ENCODE results near the gene DSTYK.
"Not testable (repeated sequence)": the region's sequence is repeated elsewhere in the genome, so short reads cannot be mapped to it uniquely, and the experiment has no call there.

Gene DSTYK

DNA sequence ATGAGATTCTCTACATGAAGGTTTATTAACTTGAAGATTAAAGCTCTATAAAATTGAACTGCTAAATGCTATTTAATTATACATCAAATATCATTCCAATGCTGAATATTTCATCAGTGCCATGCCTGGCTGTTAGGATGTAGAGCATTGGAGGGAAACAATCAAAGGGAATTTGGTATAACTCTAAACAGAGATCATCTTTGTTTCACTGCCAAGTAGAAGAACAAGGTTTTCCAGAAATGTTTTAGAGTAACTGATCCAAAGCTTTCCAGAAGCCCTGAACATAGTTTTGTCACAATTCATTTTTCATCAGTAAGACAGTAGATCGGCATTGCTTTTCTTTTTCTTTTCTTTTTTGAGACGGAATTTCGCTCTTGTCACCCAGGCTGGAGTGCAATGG lies 5.9 kb upstream of the DSTYK start:
- DNase-seq (ENCODE audit: low spot score) = no peak

DNA sequence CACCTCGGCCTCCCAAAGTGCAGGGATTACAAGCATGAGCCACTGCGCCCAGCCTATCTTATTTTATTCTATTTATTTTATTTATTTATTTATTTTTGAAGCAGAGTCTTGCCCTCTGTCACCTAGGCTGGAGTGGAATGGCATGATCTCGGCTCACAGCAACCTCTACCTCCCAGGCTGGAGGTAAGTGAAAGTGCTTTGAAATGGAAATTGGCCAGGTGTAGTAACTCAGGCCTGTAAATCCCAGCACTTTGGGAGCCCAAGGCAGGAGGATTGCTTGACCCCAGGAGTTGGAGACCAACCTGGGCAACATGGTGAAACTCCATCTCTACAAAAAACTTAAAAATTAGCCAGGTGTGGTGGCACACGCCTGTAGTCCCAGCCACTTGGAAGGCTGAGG lies 5.1 kb upstream of the DSTYK start:
- DNase-seq (ENCODE audit: low spot score) = no peak

DNA sequence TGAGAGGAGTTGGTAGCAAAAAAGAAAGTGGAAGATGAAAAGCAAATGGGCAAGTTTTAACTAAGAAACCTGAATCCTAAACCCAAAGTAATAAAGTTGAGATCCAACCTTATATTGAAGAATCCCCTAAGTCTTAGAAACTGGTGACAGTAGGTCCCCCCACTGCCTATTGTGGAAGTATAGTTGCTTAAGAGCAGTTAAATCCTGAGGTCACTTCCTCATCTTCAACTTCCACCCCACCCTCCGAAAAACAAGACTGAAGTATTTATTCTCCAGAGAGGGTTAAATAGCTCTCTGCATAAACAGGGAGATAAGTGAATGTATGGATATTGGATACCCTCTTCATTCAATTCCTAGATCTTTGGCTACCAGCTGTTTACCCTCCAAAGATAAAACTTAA lies 3.3 kb upstream of the DSTYK start:
- no peak for DNase-seq (ENCODE audit: low spot score)

DNA sequence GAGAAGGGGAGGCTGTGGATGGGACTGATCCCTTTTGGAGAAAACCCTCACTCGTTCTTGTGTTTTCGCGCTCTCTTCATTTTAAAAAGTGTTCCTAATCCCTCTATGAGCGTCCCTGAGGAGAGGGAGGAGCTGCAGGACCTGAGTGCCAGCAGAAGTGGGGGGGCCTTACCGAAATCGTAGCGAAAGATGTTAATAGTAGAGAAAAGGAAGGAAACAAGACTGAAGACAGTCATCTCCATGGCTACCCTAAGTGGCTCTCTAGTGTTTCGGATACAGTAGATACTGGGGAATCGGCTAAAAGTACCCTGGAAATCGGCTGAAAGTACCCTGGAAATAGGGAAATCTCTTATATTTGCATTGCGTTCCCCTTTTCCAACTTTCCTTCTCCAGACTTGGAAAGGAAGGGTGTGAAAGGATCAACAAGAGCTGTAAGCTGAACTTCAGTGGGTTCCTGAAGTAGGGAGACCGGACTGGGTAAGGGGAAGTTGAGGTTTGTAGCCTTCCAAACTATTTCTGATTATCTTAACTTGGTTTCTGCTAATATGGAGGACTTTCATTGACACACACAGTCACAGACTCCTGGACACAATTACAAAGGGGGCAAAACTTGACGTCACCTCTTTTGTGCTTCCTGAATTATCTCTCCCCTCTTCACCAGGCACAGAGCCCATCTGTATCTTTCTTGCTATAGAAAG lies 486 bp upstream of the DSTYK start:
- DNase-seq (ENCODE audit: low spot score) = no peak

DNA sequence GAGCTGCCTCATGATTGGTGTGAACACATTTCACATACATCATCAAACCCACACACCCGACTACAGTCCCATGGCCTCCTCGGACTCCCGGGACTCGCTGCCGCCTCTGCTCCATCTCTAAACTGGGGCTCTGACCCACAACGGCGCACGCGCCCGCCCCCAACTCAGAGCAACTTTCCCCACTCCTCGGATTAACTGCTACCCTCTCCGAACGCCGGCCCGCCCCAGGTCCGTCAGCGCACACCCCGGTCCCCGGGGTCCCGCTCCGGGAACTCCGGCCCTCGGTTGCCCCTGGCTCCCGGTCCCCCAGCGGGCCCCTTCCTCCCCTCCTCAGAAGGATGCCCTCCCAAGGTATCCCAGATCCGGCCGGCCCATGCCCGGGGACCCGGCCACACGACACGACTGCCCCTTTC lies 740 bp downstream of the DSTYK start:
- no peak for DNase-seq (ENCODE audit: low spot score)

DNA sequence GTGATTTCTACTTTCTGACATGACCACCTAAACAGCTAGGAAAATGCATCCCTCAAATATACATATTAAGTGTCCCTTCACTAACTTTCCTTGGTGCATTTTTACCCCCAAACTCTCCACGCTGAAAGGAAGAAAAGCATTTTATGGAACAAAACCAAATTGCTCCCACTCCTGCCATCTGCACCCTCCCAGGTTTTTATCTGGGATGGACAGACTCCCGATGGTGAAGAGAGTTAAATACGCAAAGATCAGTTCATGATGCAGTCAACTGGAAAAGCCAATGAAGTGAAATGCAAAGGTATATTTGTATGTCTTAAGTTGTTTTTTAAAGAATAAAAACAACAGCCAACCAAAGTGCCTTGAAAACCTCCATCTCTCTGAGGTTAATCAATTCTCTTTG lies 2.7 kb downstream of the DSTYK start:
- peak; percentile 54 for DNase-seq (ENCODE audit: low spot score)

DNA sequence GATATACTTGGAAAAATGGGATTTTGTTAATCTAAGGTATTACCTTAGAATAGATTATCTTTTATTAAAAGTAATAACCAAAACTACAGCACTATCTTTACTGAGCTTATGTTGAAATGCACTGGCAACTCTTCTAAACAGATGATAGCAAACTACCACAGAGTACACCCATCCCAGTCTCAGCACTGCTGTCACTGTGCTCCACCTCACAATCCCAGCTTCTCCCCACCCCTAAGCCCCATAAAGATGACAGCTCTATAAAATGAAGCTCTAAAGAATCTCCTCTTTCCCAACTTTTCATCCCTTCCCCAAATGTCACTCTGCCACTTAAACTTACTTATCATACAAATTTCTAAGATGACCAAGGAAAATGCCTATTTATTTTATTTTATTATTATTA lies 6.4 kb downstream of the DSTYK start:
- peak; percentile 37 for DNase-seq (ENCODE audit: low spot score)

DNA sequence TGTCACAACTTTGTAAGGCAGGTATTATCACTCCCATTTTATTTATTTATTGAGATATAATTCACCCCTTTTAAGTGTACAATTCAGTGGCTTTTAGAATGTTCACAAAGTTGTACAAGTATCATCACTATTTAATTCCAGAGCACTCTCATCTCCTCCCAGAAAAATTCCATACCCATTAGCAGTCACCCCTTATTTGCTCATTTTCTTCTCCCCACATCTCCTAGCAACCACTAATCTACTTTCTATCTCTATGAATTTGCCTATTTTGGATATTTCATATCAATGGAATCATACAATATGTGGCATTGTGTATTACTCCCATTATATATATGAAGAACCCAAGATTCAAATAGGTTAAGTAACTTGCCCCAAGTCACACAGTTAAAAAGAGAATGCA lies 7.0 kb downstream of the DSTYK start:
- no peak for DNase-seq (ENCODE audit: low spot score)

DNA sequence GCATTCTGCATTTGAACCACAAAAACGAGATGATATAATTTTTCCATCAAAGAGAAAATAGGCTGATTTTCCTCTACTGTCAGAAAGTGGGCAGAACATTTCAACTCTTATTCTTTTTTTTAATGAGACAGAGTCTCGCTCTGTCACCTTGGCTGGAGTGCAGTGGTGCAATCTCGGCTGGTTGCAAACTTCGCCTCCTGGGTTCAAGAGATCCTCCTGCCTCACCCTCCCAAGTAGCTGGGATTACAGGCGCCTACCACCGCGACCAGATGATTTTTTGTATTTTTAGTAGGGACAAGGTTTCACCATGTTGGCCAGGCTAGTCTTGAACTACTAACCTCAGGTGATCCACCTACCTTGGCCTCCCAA lies 11.6 kb downstream of the DSTYK start:
- no peak for DNase-seq (ENCODE audit: low spot score)

DNA sequence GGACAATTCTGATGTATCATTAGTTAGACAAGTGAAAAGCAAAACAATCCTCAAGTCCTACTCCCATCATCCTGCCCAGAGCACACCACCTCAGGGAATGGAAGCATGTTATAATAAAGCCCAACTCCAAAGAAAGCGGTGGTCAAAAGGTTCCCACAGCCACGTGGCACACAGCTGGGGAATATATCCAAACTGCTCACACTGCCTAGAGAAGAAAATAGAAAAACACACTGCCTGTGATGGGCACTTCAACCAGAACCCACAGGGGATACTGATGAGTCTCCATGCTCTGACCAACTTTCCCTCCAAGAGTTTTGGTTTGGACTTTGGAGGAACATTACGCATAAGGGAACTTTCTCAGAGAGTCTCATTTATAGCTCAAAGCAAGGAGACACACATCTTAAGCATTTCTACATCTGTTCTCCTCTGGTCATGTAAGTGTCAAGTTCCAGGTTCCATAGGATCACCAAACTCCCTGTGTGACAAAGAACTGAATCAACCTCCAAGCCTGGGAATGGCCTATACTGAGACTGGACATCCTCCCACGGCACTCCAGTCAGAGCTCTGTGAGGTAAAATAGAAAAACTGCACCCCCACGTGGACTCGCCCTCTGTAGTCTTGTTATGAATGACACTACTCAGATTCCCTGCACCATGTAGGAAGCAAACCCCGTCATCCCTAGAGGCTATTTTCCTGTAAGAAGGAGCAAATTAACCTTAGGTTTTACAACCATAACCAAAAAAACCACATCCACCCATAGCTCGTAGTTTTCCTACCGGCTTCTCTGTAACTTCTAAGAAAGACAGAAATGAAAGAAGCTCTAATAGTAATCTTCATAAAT lies 12.2 kb downstream of the DSTYK start:
- no peak for DNase-seq (ENCODE audit: low spot score)

DNA sequence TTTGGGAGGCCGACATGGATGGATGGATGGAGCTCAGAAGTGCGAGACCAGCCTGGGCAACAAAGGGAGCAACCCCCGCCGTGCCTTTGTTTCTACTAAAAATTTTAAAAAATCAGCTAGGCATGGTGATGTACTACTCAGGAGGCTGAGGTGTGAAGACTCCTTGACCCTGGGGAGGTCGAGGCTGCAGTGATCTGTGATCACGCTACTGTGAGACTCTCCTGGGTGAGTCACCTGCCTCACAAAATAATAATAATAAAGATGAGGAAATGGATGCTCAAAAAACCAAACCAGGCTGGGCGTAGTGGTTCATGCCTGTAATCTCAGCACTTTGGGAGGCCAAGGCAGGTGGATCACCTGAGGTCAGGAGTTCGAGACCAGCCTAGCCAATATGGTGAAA lies 19.2 kb downstream of the DSTYK start:
- DNase-seq (ENCODE audit: low spot score) = no peak

DNA sequence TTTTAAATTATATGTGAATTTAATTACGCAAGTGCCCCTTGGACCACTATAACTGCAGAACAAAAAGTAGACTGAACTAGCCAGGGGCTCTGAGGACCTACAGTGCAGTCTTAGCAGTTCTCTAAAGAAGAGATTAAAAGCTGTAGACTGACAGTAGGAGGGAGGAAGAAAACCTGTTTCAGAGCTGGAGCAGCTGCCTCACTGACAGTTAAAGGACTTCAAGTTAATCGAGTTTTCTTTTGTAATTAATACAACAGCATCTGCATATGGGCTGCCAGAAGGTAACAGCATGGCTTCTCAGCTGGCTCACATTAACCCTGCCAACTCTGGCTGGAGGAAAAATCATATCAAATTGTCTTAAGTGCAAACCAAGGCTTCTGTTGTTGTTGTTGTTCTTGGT lies 19.9 kb downstream of the DSTYK start:
- DNase-seq (ENCODE audit: low spot score) = no peak

DNA sequence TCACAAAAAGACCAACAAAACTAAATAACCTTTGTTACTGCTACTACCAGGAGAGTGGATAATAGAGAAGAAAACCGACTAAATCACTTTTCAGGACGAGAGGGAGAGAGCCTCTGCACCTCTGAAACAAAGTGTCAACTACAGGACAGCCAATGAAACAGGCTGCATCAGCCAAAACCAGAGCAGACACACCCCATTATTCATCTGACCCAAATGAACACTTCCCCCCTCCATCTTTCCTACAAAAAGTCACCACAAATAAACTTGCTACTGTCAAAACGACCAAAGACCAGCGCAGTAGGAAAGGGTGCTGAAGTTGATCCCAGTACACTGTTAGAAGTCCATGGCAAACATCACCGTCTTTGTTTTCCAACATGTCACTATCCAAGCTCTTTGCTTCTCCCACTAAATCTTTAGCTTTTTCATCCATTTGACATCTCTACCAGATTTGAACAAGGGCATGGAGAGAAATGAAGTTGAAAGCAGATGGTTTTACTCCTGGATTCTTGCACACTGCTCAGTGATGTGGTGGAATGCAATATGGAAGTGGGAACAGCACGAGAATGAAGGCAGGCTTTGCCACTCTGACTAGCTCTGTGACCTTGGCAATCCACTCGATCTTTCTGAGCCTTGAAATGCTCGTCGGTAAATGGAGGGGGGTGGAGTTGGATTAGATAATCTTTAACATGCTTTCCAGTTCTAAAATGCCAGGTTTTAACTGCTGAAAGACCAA lies 20.5 kb downstream of the DSTYK start:
- DNase-seq (ENCODE audit: low spot score) = no peak

DNA sequence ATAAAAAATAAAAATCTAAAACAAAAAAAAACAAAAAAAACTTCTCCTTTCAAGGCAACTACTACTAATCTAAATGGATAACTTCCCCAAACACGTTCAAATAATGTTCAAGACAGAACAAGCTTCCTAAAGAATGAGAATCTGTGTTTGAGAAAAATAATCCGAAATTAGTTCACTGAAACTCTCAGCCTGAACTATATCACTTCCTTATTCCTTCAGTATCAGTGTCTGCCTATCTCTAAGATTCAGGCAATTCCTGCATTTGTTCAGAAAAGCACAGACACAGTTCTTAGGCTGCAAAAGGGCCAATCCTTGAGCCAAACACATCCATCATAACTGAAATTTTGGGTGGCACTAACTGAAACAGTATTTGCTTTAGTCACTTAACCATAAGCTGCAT lies 22.4 kb downstream of the DSTYK start:
- no peak for DNase-seq (ENCODE audit: low spot score)

DNA sequence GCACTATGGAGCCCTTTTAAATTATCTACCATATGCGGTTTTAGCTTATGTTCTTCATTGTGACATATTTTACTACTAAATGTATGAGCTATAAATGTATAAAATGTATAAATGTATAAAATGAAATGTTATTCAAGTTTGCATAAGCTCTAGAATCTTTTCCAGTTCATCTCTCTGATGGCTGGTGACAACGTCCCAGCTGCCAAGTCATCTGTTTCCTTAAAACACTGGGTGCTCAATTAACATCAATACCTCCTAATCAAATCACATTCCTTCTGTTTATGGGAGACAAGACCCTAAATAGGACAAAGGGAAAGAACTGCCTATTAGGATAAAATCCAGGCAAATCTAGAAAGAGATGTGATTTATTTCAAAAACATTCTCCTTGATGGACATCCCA lies 22.9 kb downstream of the DSTYK start:
- DNase-seq (ENCODE audit: low spot score) = no peak

DNA sequence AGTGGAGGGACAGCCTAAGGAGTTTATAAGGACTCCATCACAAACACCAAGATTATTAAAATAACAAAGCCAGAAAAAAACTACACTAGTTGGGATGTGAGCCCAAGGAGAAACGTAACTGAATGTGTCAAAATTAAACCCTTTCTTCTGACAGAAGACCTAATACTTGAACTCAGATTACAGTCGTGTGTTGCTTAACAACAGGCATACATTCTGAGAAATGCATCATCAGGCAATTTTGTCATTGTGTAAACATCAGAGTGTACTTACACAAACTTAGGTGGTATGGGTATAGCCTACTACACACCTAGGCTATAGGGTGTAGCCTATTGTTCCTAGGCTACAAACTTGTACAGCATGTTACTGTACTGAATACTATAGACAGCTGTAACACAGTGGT lies 23.4 kb downstream of the DSTYK start:
- DNase-seq (ENCODE audit: low spot score) = no peak

DNA sequence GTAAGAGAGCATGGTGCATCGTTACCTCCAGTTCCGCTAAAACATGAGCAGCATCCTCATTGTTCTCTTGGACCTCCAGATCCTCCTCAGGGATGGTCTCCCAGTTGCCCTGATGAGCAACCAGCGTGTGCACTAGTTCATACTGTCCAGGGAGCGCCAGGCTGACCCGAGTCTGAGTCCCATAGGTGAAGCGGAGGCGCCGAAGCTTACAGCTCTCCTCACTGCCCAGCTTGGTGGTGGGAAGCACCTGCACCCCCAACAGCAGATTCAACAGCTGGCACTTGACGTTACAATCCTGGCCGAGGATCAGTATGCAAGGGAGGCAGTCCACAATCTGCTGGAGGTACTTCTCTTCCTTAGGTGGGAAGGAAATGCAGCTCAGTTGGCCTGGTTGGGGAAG lies 24.1 kb downstream of the DSTYK start:
- no peak for DNase-seq (ENCODE audit: low spot score)

DNA sequence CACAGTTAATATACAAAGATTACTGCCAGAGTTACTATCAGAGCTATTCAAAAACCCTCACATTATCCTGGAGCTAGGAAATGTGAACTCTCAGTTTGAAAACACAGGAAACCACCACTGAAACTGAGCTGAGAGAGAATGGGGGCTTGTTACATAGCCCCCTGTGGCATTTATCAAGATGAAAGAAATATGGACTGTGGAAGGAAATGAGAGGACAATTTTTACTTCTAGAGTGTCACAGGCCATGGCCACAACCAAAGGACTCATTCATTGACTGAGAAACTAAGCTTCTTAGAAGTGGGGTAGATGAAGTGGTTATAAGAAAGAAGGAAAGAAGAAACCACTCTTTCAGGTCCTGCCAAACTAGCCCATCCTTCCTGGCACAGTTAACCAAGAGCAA lies 25.3 kb downstream of the DSTYK start:
- DNase-seq (ENCODE audit: low spot score) = no peak

DNA sequence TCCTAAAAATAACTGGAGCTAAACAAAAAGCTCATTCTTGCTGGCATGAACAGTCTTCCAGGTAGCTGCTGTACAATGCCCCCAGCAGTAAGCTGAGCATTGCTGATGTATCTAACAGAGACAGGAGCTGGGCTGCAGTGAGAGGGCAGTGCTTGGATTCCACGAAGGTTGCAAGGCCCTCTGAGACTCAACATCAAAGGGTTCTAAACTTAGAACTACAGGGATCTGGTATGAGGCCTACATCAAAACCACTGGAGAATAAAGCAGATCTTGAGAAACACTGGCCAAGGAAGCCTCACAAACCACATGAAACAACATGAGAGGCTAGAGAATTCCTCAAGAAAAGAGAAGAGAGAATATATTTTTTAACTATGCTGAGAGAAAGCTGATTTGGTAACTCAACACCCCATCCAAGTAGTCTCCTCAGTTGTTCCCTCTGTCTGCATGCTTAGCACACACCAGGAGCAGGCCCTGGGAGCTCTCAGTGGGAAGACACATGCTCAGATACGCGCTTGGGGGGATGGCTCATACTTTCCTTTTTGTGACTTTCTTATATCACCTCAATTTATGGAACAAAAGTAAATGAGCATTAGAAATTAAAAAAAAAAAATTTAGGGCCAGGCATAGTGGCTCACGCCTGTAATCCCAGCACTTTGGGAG lies 27.7 kb downstream of the DSTYK start:
- no peak for DNase-seq (ENCODE audit: low spot score)

DNA sequence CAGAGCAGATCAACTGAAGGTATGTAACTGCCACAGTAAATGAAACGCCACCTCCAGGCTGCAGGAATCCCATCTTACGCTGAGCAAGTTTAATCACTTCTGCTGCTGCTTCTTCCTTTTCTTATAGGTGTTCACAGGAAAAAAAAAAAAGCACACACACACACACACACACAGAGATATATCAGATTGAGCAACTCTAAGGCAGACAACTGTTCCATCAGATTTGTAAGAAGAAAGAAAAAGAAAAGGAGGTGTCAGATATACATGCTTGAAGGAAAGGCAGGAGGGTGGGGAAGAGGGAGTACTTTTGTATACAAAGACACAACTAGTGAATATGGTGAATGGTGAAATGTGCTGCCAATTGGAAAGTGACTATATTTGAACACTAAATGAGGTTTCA lies 28.6 kb downstream of the DSTYK start:
- DNase-seq (ENCODE audit: low spot score) = no peak

DNA sequence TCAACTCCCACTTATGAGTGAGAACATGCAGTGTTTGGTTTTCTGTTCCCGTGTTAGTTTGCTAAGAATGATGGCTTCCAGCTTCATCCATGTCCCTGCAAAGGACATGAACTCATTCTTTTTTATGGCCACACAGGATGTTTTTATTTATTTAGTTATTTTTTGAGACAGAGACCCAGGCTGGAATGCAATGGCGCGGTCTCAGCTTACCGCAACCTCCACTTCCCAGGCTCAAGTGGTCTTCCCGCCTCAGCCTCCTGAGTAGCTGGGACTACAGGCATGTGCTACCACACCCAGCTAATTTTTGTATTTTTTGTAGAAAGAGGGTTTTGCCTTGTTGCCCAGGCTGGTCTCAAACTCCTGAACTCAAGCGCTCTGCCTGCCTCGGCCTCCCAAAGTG lies 31.2 kb downstream of the DSTYK start:
- DNase-seq (ENCODE audit: low spot score) = not testable (repeated sequence)

DNA sequence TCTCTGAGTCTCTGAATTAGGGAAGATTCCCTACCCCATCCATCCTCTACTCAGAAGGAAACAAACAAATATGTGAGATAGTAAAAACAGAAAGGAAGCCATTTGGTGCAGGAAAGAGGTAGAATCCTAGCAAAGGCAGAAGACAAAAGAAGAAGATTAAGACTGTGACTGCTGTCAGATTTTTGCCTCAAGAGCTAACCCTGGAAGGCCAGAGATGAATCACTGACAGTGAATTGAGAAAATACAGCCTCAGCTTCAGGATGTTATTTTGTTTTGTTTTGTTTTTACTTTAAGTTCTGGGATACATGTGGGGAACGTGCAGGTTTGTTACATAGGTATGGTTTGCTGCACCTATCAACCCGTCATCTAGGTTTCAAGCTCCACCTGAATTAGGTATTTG lies 31.7 kb downstream of the DSTYK start:
- no peak for DNase-seq (ENCODE audit: low spot score)
